Aorta (tissue), 5 donors: ENCODE data around the gene ARID5B. TPM values are rescaled to one million over a fixed set of nuclear protein-coding genes. Genes with fewer than 3 reads are reported as not detected.
A peak's percentile ranks its signal among the peaks of the same experiment; 100 is the strongest.

ENCODE experiments used
- ATAC-seq: fragments of 200-7000 bp; cut with Tn5 transposase; one replicate; pipeline ENCODE4 v1.9.1; 2022; ENCODE audit warnings: moderate library complexity; ENCODE audit not compliant: low FRiP score
- DNase-seq, 2 donors: peaks; one replicate each; pipeline ENCODE4 v3.0.0-alpha.2; 2020
- H3K27ac ChIP-seq, 2 donors: one replicate each; pipeline ENCODE4 v1.5.1; 2013; ENCODE audit warnings: low read length in 2 of 2, mild to moderate bottlenecking in 2 of 2, moderate library complexity in 2 of 2, control low read depth in 1 of 2, inconsistent platforms in 1 of 2, low read depth in 1 of 2
- H3K27me3 ChIP-seq, 2 donors: one replicate each; pipeline ENCODE4 v1.6.1; 2013; ENCODE audit warnings: control low read depth in 1 of 2, low read length in 1 of 2, mild to moderate bottlenecking in 1 of 2, moderate library complexity in 1 of 2; ENCODE audit not compliant: insufficient read depth in 2 of 2, control insufficient read depth in 1 of 2
- H3K36me3 ChIP-seq, 2 donors: one replicate each; pipeline ENCODE4 v1.6.1; 2013; ENCODE audit warnings: control low read depth in 1 of 2, low read length in 1 of 2, mild to moderate bottlenecking in 1 of 2; ENCODE audit not compliant: insufficient read depth in 2 of 2, control insufficient read depth in 1 of 2
- H3K4me1 ChIP-seq, 2 donors: one replicate each; pipeline ENCODE4 v1.6.1; 2013; ENCODE audit warnings: low read length in 2 of 2, control low read depth in 1 of 2, mild to moderate bottlenecking in 1 of 2, moderate library complexity in 1 of 2; ENCODE audit not compliant: insufficient read depth in 2 of 2, control insufficient read depth in 1 of 2
- H3K4me3 ChIP-seq, 2 donors: one replicate each; pipeline ENCODE4 v1.5.1; 2013; ENCODE audit warnings: low read length in 2 of 2, control low read depth in 1 of 2, mild to moderate bottlenecking in 1 of 2
- H3K9me3 ChIP-seq: one replicate; pipeline ENCODE4 v1.6.1; 2013; ENCODE audit warnings: mild to moderate bottlenecking, low read length; ENCODE audit not compliant: control insufficient read depth
- WGBS, 2 donors: extraction: QIAGEN DNeasy Blood & Tissue Kit; methylation state at CpG; one replicate each; pipeline ENCODE4 v1.1.7; 2013; 5-methylcytosine and 5-hydroxymethylcytosine counted together
- intact Hi-C, 2 donors: fragments of 100-400 bp; cut with DNase I; formaldehyde crosslinking; loops; one replicate each; pipeline versions ENCODE4 v1.14.2 to v1.15.0; 2022
- polyA plus RNA-seq, 2 donors: library from polyadenylated mRNA; stranded (reverse); fragments of 200-250 nt; gene quantifications; one replicate each; pipeline ENCODE4 v1.2.3, GENCODE V29; 2013
- total RNA-seq, 2 donors: library from RNA; stranded (reverse); fragmentation: NEBNext Ultra II Directional; extraction: Animal tissue kit (Norgen Biotek cat#: 25700); gene quantifications; one replicate each; pipeline ENCODE4 v1.2.1, GENCODE V29; 2021
- donor health status: healthy with polysubstance abuse.
- donor health status: Bipolar disorder and iron deficiency.
- donor health status: DM: no; HTN: no; CAD: no.
- donor health status: DM: no; HTN: no; CAD: no.
- donor health status: DM: yes; HTN: yes; CAD: no.

ARID5B gene
- total and polyA plus RNA-seq, 4 donors = 7.8 to 143 (median 49.7) TPM

DNA sequence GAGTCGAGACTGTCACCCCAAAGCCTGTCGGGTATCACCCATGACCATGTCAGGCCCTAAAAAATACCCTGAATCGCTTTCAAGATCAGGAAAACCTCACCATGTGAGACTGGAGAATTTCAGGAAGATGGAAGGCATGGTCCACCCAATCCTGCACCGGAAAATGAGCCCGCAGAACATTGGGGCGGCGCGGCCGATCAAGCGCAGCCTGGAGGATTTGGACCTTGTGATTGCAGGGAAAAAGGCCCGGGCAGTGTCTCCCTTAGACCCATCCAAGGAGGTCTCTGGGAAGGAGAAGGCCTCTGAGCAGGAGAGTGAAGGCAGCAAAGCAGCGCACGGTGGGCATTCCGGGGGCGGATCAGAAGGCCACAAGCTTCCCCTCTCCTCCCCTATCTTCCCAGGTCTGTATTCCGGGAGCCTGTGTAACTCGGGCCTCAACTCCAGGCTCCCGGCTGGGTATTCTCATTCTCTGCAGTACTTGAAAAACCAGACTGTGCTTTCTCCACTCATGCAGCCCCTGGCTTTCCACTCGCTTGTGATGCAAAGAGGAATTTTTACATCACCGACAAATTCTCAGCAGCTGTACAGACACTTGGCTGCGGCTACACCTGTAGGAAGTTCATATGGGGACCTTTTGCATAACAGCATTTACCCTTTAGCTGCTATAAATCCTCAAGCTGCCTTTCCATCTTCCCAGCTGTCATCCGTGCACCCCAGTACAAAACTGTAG is 191.0 kb downstream of the ARID5B start:
- intact Hi-C loops = loop anchor here in 1 of 2 donors (5.0 to 10.0 kb wide), 2 partner anchors 35 to 152 kb away; no protein-coding TSS in a partner anchor
- H3K4me3 ChIP-seq = no peak overlapping the region
- WGBS, 2 donors = 83 to 86% methylated on average over 22 of the region's 22 CpGs
- H3K36me3 ChIP-seq = peaks cover 12 to 14% of the 10 kb centered on the region in 2 donors
- no peaks in the 10 kb centered on the region for H3K9me3 ChIP-seq
- no peak for DNase-seq
- peak overlapping the region in 1 of 2 donors; percentile 74 for H3K27ac ChIP-seq
- H3K27me3 ChIP-seq = no peaks in the 10 kb centered on the region
- ATAC-seq = peak; percentile 2
- peaks cover 0 to 17% of the 10 kb centered on the region in 2 donors for H3K4me1 ChIP-seq

DNA sequence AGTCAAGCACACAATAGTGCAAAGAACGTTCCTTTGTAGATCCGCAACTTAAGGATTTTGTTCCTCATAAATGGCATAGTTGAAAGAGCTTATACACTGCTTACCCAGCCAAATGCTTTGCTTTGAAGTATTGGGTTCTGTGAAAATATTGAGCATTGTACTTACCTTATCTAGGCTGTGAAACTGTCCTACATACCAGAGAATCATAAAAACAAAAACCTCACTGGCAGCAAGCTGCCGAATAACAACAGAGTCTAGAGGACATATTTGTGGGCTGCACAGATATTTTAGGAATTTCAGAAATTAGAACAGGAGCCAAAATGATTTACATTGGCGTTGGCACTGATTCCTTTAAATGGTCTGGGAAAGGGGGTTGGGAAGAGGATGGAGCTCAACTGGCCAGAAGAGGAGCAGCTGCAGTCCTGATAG is 192.4 kb downstream of the ARID5B start:
- 17 to 26% methylated on average over 4 of the region's 4 CpGs for WGBS, 2 donors
- DNase-seq (no peak), ATAC-seq (no peak)
- peaks cover 12 to 14% of the 10 kb centered on the region in 2 donors for H3K36me3 ChIP-seq
- intact Hi-C loops = loop anchor here in 1 of 2 donors (5.0 to 10.0 kb wide), 2 partner anchors 37 to 151 kb away; no protein-coding TSS in a partner anchor
- H3K27me3 ChIP-seq = no peaks in the 10 kb centered on the region
- H3K27ac ChIP-seq = no peak overlapping the region
- peaks cover 0 to 17% of the 10 kb centered on the region in 2 donors for H3K4me1 ChIP-seq
- no peaks in the 10 kb centered on the region for H3K9me3 ChIP-seq
- no peak overlapping the region for H3K4me3 ChIP-seq

DNA sequence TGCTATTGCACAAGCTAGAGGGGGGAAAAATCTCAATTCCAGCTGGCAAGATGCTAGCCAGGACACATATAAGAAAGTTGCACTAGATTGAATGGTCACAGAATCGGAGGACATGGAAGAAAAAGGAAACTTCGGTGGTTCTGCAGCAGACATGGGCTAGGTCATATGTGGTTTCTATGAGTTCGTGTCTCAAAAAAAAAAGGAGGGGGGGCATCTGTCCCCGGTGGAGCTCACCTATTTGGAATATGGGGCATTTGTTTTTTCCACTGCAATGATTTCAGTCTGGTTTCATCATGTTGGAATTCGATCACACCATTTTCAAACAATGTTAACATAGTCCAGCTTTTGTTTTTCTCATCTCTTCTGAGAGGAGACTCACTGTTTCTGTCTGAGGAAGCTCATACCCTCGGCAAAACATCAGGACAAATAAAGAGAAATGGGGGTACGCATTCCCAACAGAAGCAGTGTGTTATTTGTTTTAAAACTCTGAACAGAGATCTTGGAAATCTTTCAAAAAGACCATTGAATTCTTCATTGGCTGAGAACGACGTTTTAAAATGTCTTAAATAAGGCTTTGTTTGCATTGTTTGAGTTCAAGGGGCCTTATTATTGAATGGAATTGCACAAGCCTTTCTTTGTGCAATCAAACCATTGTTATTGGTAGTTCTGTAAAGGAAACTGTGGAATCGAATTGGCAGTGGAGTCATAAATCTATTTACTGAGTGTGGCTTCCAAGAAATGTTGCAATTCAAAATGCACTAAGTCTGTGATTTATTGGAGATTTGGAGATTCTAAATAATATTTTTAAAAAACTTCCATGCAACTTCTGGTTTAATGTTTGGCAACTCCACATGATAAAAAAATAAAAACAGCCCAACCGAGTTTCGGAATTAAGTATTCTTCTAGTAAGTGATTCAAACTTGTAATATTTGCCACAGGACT is 194.0 kb downstream of the ARID5B start:
- H3K4me3 ChIP-seq = no peak overlapping the region
- H3K4me1 ChIP-seq = peaks cover 0 to 17% of the 10 kb centered on the region in 2 donors
- peak overlapping the region in 1 of 2 donors; percentile 58 for H3K27ac ChIP-seq
- ATAC-seq (peak; percentile 64), DNase-seq (no peak)
- WGBS, 2 donors = 17 to 21% methylated on average over 12 of the region's 12 CpGs
- intact Hi-C loops = loop anchor here in 1 of 2 donors (10.0 kb wide), 1 partner anchor 149 kb away; no protein-coding TSS in a partner anchor
- peaks cover 11 to 12% of the 10 kb centered on the region in 2 donors for H3K36me3 ChIP-seq
- no peaks in the 10 kb centered on the region for H3K27me3 ChIP-seq
- no peaks in the 10 kb centered on the region for H3K9me3 ChIP-seq

DNA sequence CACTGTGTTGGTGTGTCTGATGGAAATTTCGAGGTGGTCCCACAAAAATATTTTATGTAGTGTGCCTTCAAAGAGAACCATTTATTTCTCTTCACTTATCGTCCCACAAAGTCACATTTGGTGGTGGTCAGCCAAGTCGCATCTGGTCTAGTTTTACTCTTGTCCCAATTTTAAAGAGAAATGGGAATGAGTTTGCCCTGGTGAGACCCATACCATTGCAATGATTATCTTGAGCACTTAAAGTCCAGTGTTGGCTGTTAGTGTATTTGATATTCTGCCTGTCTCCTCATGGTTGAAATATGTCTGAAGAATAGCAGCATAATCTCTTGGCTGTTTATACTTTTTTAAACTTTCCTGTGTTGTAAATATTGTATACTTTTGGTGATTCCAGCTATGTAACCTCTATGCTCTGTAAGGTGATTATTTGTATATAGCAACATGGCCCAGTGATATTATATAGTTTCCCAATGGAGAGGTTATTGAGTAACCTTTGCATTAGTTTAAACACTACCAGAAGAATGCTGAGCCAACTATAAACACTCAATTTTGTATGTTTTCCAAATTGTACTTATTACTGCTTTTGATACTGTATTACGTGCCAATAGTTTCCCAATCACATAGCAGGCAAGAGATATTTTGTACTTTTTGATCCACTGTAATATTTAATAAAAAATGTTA is 194.9 kb downstream of the ARID5B start:
- 68 to 75% methylated on average over 4 of the region's 4 CpGs for WGBS, 2 donors
- no peak overlapping the region for H3K27ac ChIP-seq
- no peak for ATAC-seq

DNA sequence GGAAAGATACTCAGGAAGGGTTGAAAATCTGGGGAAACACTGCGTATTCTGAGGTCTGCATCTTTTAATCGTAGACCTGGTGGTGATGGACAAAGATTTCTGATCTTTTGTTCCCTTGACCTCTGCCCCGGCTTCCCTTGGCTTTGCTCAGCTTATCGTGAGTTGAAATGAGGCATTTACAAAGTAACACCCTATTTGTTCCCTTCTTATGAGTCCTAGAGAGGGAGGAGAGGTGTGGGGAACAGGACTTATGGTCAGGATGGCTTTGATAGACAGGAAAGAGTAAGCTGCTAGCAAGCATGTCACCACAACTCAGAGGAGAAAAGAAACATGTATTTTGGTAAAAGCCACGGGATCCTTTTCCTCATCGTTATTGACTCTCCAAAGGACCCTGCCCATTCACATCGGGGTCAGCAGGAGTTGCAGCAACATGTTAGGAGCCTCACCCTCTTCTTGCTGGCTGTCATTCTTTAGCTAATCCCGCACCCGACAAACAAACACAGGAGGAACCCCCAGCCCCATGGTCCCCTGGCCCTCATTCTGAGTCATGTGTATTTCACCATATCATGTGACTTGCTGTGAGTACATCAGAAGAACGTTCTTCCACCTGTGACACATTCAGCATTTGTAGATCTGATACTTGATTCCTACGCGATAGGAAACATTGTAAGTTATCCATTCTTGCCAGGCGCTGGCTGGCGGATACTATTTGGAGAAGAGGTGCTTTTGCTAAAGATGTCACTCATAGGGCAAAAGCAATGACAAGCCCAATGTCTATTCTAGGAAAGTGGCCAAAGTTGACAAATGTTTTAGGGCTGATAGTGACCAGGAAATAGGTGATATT is 197.0 kb downstream of the ARID5B start:
- ATAC-seq = no peak
- DNase-seq = no peak
- H3K36me3 ChIP-seq = peaks cover 0 to 3% of the 10 kb centered on the region in 2 donors
- no peak overlapping the region for H3K4me3 ChIP-seq
- H3K9me3 ChIP-seq = no peaks in the 10 kb centered on the region
- H3K27ac ChIP-seq = no peak overlapping the region
- peaks cover 0 to 17% of the 10 kb centered on the region in 2 donors for H3K4me1 ChIP-seq
- no peaks in the 10 kb centered on the region for H3K27me3 ChIP-seq
- intact Hi-C loops = loop anchor here in 1 of 2 donors (10.0 kb wide), 1 partner anchor 146 kb away; no protein-coding TSS in a partner anchor
- WGBS, 2 donors = 78 to 89% methylated on average over 14 of the region's 14 CpGs

More for the DNA sequence above, 194.9 kb downstream of the ARID5B start:
- Histone ChIP-seq H3K4me3 (no peak overlapping the region), H3K4me1 (peaks cover 0 to 17% of the 10 kb centered on the region in 2 donors), H3K36me3 (peaks cover 8 to 12% of the 10 kb centered on the region in 2 donors), H3K9me3 (no peaks in the 10 kb centered on the region), H3K27me3 (no peaks in the 10 kb centered on the region)
- no peak for DNase-seq
- intact Hi-C loops = loop anchor here in 1 of 2 donors (10.0 kb wide), 1 partner anchor 148 kb away; no protein-coding TSS in a partner anchor

DNA sequence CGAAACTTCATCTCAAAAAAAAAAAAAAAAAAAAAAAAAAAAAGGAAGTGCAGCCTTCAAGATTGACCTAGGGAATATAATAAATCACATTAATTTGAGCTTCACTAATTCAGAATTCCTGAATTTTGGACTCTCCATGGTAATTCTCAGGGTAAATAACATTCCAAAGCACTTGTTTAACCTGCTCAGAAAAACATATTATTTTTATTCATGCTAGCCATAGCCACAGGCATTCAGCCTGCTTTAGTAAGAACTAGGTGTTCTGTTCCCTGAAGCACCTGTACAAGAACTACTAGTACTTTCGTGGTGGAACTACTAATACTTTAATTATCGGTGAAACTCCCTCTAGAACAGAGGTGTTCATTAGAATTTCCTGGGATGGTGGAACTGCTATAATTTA is 197.8 kb downstream of the ARID5B start:
- no peak for DNase-seq
- Histone ChIP-seq H3K36me3 (peaks cover 0 to 3% of the 10 kb centered on the region in 2 donors), H3K4me3 (no peak overlapping the region), H3K4me1 (peaks cover 0 to 11% of the 10 kb centered on the region in 2 donors), H3K27me3 (no peaks in the 10 kb centered on the region), H3K9me3 (no peaks in the 10 kb centered on the region), H3K27ac (no peak overlapping the region)
- ATAC-seq = no peak
- 89 to 97% methylated on average over 3 of the region's 3 CpGs for WGBS, 2 donors
- intact Hi-C loops = loop anchor here in 1 of 2 donors (10.0 kb wide), 1 partner anchor 146 kb away; no protein-coding TSS in a partner anchor

DNA sequence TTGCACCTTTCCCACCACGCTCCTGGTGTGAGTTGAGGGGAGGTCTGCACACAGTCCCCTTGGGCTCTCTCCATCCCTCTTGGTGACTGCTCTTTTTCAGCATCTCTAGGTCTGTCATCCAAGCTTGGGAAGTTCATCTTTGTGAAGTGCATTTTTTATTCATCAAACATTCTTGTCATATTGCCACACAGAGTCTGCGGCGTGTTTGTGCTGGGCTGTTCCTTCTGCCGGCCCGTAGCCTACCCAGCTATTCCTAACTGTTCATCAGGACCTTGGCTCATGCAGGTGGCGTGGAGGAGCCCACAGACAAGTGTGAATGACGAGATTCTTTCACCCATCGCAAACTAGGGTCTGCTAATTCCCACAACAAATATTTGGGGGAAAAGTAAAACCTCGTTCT is 202.4 kb downstream of the ARID5B start:
- H3K36me3 ChIP-seq = peaks cover 0 to under 1% of the 10 kb centered on the region in 2 donors
- no peak for DNase-seq
- no peak overlapping the region for H3K27ac ChIP-seq
- WGBS, 2 donors = 75 to 80% methylated on average over 9 of the region's 9 CpGs
- H3K4me3 ChIP-seq = no peak overlapping the region
- H3K27me3 ChIP-seq = no peaks in the 10 kb centered on the region
- H3K4me1 ChIP-seq = no peaks in the 10 kb centered on the region
- no peaks in the 10 kb centered on the region for H3K9me3 ChIP-seq
- ATAC-seq = no peak
- intact Hi-C loops = no loop called here
